ENCODE data around the gene MID2.
"Not testable (repeated sequence)": the region's sequence is repeated elsewhere in the genome, so short reads cannot be mapped to it uniquely, and the experiment has no call there.

Gene MID2

DNA sequence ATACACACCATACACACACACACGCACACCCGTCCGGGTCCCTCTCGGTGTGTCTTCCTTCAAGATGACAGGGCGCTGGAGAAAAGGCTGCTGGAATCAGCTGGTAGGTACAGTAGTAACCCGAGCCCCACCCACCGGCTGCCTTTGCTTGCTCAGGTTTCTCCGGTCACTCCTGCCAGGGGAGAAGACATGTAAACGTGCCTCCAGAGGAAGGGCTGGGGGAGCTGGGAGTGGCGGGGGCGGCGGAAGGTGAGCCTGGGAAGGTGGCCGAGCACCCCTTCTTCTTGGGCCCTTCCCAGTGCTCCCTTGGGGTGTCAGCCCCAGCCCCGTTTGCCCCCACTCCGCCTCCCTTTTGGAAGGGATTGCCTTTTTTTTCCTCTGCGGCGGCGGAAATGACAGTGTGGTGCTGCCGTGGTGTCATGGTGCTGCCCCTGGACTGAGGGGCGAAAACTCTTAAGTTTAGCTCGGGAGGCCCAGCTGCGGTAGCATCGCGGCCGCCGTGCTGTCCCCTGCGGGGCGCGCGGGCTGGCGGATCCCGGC is at the start of gene MID2:
Gene MID2, plus strand, starts transcription at position 169 of the 540 bp plus-strand sequence. CDS start 561 bp downstream, outside the sequence.
- no peak for DNase-seq (ENCODE audit: low read depth)

- peak; percentile 60 for DNase-seq (ENCODE audit: low read depth)
Measured at GRCh38 chrX:107776649-107777535, 48.8 kb upstream of the MID2 start.

GRCh38 chrX:107777536-107777832 is 48.2 kb upstream of the MID2 start, which contains the start of gene NCBP2L:
Gene NCBP2L (plus strand): TSS chrX:107777733. CDS start chrX:107794221, 16,488 bp downstream.
- DNase-seq (ENCODE audit: low read depth) = no peak

DNA sequence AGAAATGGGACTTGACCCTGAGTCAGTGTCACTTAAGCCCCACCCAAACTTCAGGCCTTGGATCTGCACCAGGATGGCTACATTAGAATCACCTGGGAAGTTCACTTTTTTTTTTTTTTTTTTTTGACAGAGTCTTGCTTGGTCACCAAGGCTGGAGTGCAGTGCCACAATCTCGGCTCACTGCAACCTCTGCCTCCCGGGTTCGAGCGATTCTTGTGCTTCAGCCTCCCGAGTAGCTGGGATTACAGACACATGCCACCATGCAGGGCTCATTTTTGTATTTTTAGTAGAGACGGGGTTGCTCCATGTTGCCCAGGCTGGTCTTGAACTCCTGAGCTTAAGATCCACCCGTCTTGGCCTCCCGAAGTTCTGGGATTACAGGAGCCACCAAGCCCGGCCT is 45.1 kb upstream of the MID2 start:
- no peak for DNase-seq (ENCODE audit: low read depth)

- no peak for DNase-seq (ENCODE audit: low read depth)
Measured at GRCh38 chrX:107787827-107788226, 37.8 kb upstream of the MID2 start.

GRCh38 chrX:107804427-107804826 is 21.2 kb upstream of the MID2 start:
- no peak for DNase-seq (ENCODE audit: low read depth)

DNA sequence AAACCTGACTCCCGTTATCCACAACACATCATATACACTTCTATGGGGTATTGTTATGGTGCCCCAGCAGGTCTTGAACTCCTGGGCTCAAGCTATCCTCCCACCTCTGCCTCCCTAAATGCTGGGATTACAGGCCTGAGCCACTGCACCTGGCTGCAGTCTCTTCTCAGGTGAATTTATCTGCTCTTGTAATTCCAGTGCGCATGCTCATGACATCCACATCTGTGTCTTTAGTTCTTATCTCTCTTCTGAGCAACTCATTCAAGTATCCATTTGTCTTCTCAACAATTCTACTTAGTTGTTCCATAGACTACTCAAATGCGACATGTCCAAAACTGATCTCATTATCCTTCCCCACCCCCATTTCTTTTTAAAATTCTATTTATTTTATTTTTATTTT is 20.5 kb upstream of the MID2 start:
- no peak for DNase-seq (ENCODE audit: low read depth)

DNA sequence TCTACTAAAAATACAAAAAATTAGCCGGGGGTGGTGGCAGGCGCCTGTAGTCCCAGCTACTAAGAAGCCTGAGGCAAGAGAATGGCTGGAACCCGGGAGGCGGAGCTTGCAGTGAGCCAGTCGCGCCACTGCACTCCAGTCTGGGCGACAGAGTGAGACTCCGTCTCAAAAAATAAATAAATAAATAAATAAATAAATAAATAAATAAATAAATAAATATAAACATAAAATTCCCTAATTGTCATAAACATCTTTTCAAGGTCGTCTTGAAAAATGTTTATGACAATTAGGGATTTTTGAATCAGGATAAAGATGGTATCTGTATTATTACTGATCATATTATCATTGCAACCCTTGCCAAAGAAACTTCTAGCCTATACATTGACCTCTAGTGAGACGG is 15.6 kb upstream of the MID2 start:
- DNase-seq (ENCODE audit: low read depth) = not testable (repeated sequence)

DNA sequence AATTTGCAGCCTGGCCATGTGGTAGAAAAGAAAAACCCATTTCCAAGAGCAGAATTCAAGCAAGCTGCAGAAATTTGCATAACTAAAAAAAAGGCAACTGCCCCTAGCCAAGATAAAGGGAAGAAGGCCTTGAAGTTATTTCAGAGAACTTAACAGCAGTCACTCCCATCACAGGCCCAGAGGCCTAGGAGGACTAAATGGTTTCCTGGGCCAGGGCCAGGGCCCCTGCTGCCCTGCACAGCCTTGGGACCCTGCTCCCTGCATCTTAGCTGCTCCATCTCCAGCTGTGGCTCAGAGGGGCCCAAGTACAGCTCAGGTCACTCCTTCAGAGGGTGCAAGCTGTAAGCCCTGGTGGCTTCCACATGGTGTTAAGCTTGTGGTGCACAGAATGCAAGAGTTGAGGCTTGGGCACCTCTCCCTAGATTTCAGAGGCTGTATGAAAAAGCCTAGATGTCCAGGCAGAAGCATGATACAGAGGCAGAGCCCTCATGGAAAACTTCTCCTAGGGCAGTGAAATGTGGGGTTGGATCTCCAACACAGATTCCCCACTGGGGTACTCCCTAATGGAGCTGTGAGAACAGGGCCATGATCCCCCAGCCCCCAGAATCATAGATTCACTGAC is 6.7 kb upstream of the MID2 start:
- DNase-seq (ENCODE audit: low read depth) = no peak

- DNase-seq (ENCODE audit: low read depth) = no peak
Measured at GRCh38 chrX:107823042-107823441, 2.6 kb upstream of the MID2 start.

DNA sequence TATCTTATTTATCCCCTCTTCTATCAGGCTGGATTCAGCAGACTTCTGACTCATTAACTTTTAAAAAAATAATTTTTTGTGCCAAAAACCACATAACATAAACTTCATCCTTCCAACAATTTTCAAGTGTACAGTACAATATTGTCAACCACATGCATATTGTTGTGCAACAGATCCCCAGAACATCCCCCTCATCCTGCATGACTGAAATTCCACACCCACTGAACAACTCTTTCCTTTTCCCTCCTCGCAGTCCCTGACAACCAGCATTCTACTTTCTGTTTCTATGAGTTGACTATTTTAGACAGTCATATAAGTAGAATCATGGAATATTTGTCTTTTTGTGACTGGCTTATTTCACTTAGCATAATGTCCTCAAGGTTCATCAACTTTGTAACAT is 2.2 kb upstream of the MID2 start:
- DNase-seq (ENCODE audit: low read depth) = peak; percentile 67

GRCh38 chrX:107826238-107827029 is 768 bp downstream of the MID2 start:
- DNase-seq (ENCODE audit: low read depth) = no peak

DNA sequence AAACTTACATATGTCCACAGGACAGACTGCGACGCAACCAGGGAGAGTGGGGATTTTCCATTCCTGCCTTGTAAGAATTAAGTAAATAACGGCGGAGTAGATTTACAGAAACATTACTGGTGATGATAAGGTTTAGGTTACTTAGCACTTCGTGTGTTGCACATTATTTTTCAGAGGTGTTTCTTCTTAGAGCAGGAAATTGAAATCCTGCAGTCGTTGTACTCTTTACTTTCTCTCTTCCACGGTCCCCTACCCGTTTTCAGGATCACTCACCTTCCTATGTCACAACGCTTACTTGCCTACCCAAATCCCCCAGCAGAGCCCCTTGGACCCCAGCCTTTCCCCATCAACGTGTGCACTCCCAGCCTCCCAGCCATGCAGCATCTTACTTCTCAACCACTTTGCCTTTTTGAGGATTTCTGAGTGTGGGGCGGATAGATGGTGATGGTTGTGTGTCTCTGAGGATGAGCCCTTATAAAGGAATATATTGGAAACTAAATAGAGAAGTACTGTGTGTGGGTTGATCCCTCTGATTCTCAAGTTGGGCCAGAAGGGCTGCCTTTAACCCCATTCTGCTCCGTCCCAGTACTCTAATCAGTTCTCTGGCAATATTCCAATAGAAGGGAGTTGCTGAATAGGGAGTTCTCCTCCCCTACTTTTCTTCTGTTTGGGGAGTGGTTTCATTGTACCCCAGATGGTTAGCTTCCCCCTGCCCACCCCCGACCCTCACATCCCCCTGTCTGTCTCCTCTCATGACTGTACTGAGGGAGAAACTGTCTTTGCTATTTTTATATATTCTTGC is 1.6 kb downstream of the MID2 start:
- DNase-seq (ENCODE audit: low read depth) = no peak

DNA sequence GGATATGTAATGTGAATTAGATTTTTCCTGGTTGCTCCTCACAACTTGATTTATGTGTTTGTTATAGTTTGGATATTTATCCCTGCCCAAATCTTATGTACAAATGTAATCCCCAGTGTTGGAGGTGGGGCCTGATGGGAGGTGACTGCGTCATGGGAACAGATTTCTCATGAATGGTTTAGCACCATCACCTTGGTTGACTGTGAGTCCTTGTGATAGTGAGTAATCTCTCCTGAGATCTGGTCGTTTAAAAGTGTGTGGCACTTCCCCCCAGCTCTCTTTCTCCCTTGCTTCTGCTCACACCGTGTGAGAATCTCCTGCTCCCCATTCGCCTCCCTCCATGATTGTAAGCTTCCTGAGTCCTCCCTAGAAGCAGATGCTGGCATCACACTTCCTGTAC is 2.2 kb downstream of the MID2 start:
- DNase-seq (ENCODE audit: low read depth) = no peak

- no peak for DNase-seq (ENCODE audit: low read depth)
Measured at GRCh38 chrX:107829878-107830277, 4.2 kb downstream of the MID2 start.

DNA sequence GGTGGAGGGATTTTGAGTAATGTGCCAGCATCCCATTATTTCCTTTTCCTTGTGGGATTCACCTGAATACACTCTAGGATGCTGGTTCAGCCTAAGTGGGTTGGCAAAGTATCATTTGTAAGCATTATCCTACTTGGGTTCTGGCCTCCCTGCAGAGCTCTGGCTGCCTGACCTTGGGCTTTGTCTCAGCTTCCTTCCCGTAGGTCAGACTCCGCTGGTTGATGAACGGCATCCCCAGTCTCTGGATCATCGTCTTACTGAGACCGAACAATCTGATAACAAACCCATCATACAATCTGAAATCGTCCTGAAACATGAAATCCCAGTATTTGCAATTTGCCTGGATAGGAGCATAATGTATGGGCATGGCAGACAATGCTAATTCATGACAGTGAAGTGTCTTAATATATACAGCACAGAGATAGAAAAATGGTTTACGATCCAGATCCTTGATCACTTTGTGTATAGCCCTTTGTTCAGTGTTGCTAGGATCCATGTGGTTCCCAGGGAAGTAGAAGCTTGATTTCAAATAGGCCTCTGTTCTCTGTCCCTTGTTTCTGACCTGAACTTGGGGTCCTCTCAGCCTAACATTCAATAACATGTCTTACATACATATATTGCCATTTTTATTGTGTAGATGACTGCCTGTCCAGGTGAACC is 5.5 kb downstream of the MID2 start:
- no peak for DNase-seq (ENCODE audit: low read depth)

DNA sequence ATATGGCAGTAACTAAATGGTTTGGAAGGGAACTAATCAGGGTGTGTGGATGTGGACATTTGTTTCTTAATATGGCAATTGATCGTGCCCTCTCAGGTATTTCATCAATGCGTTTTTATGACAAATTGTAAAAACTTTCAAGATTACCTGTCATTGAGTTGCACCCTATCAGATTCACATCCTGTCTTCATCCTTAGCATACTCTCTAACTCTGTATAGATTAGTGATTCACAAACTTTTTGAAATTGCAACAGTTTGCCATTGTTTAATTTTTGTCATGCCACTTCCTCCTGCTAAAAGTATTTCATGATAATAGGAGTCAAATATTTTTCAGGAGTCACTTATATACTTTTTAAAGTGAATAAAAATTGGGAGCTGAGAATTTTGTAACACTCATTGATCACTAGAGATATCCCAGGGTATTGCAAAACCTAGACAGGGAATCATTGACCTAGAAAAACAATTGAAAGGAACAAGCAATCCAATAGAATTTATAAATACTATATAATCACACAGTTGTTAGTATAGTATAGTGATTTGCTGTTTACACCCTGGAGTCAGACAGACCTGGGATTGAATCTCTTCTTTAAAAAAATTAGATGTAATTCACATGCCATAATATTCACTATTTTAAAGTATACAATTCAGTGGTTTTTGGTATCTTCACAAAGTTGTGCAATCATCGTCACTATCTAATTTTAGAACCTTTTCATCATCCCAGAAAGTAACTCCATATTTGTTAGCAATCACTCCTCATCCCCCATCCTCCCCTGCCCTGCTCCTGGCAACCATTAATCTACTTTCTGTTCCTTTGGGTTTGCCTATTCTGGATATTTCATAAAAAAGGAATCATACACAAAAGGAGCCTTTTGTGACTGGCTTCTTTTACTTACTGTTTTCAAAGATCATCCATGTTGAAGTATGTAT is 8.9 kb downstream of the MID2 start:
- no peak for DNase-seq (ENCODE audit: low read depth)

DNA sequence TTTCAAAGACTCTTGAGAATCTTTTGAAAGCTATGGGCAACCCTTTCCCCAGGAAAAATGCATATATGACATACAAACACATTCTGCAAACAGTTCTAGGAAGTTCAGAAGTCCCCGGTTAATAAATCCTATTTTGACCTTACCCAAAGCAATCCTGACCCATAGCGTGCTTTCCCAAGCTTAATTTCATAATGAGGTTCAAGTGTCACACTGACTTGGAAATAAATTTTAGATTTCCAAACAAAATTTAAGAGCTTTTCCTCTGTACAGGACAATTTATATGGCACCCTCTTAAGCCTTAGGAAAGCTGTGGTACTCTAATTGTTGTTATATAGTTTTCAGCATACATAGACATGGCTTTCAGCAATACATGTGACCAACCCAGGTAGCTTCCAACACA is 11.3 kb downstream of the MID2 start:
- no peak for DNase-seq (ENCODE audit: low read depth)

- no peak for DNase-seq (ENCODE audit: low read depth)
Measured at GRCh38 chrX:107840971-107841370, 15.3 kb downstream of the MID2 start.
